MM.1S (cell line): ENCODE measurements around the gene PRPF38A.

Experiments used
- EZH2phosphoT487 ChIP-seq: fragments of 300-600 bp; sonication (generic); IDR thresholded peaks from 2 replicates; pipeline ENCODE4 v1.6.1; 2018; ENCODE audit warnings: antibody characterized with exemption, low read length
- TF ChIP-seq, protein P1 (sequence below): fragments of 300-600 bp; sonication (generic); IDR thresholded peaks from 2 replicates; pipeline ENCODE4 v1.5.1; 2016; ENCODE audit warnings: antibody characterized with exemption, low read length, mixed read lengths

DNA sequence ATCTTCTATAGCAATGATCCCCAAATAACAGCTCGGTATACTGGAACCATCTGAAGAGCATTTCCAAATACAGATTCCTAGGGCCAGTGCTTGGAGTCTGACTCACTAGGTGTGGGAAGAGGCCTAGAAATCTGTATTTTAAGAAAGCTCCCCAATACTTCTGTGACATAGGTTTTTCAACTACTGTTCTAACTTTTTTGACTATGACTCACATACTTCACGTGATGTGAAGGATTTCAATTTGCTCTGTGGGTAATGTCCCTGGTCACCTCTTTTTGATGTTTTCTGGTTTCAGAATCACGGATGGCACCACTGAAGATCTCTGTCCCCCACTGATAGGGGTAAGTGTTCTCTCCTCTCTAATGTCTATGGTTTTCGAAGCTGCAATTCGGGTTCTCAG lies 11.2 kb upstream of the PRPF38A start:
- TF ChIP-seq, protein P1, sequence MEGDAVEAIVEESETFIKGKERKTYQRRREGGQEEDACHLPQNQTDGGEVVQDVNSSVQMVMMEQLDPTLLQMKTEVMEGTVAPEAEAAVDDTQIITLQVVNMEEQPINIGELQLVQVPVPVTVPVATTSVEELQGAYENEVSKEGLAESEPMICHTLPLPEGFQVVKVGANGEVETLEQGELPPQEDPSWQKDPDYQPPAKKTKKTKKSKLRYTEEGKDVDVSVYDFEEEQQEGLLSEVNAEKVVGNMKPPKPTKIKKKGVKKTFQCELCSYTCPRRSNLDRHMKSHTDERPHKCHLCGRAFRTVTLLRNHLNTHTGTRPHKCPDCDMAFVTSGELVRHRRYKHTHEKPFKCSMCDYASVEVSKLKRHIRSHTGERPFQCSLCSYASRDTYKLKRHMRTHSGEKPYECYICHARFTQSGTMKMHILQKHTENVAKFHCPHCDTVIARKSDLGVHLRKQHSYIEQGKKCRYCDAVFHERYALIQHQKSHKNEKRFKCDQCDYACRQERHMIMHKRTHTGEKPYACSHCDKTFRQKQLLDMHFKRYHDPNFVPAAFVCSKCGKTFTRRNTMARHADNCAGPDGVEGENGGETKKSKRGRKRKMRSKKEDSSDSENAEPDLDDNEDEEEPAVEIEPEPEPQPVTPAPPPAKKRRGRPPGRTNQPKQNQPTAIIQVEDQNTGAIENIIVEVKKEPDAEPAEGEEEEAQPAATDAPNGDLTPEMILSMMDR = no peak
- no peak for TF ChIP-seq EZH2phosphoT487
